ENCODE data around the gene SMG6. TPM values are rescaled to one million over a fixed set of nuclear protein-coding genes. Genes with fewer than 3 reads are reported as not detected.
"Not testable (repeated sequence)": the region's sequence is repeated elsewhere in the genome, so short reads cannot be mapped to it uniquely, and the experiment has no call there.

The SMG6 gene
- total and polyA plus RNA-seq, 4 donors, result 16.2 to 67.3 (median 31.4) TPM

DNA sequence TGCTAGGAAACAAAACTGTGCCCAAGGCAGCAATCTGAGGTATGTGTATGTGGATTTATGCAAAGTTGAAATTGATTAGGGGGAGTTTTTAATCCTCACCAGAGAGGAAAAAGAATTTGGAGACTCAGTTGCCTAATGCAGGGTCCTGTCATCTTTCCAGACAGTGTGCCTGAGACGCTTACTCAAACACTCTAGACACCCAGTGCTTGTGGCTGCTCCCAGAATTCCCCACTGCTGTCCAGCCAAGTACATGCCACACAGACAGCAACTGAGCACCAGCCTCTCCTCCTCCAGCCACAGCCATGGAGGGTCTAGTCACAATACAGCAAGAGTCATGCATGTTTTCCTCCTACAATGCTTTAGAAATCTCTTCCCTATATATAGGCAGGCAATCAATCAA is 130.6 kb downstream of the SMG6 start:
- WGBS, 2 donors, result 0 to 7% methylated on average over 1 of the region's 1 CpG
- Histone ChIP-seq H3K9me3 (ENCODE audit: control insufficient read depth, low read length) (no peaks in the 10 kb centered on the region), H3K4me1 (ENCODE audit: control insufficient read depth in 1 of 2, insufficient read depth in 2 of 2, low read length in 2 of 2) (peaks cover 10 to 19% of the 10 kb centered on the region in 2 donors), H3K4me3 (ENCODE audit: low read length in 2 of 2) (no peak overlapping the region), H3K27me3 (ENCODE audit: control insufficient read depth in 1 of 2, insufficient read depth in 2 of 2, low read length in 1 of 2) (no peaks in the 10 kb centered on the region), H3K27ac (ENCODE audit: low read depth in 1 of 2, low read length in 2 of 2) (peak overlapping the region in 1 of 2 donors; percentile 12), H3K36me3 (ENCODE audit: control insufficient read depth in 1 of 2, insufficient read depth in 2 of 2, low read length in 1 of 2) (peaks cover 0 to 5% of the 10 kb centered on the region in 2 donors)
- intact Hi-C loops (cut with DNase I), result loop anchor here in 1 of 2 donors (5.0 kb wide), 1 partner anchor 64 kb away; no protein-coding TSS in a partner anchor
- DNase-seq (peak in 1 of 2 donors; percentile 70), ATAC-seq (ENCODE audit: low FRiP score) (peak; percentile 42)

DNA sequence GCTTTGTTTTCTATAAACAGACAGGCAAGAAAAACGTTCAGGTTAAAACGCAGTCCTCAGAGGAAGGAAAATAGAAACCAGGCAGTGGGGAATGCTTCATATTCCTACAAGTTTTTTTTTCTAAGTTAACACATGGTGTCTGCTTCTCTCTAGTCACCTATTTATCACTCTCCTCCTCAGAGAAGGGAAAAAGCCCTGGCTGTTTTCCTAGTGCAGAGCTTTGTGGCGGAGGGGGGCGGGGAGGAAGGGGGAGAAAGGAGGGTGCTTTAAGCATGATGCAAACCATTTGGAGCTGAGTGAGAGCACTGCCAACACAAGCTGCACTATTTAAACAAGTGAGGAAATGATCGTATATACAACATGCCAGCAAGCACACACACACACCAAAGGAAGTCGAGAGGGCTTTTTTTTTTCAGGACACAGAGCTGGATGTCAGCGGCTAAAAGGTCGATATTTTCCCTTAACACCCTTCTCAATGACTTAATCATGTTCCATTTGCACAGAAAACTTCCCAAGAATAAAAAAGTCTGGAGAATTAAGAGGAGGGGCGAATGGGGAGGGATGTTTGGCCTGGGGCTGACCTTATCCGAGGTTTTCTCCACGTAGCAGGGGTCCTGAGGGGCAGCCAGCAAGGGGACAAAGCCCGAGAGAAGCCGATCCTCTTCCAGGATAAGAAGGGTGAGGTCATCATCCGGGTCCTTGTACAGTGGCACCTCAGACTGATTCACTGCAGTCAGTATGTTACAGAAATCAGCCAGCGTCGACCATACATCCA is 131.3 kb downstream of the SMG6 start:
- ATAC-seq (ENCODE audit: low FRiP score) (peak; percentile 82), DNase-seq (peak; percentile 85 to 88)
- Histone ChIP-seq H3K4me3 (ENCODE audit: low read length in 2 of 2) (no peak overlapping the region), H3K27ac (ENCODE audit: low read depth in 1 of 2, low read length in 2 of 2) (peak overlapping the region; percentile 76 to 80), H3K27me3 (ENCODE audit: control insufficient read depth in 1 of 2, insufficient read depth in 2 of 2, low read length in 1 of 2) (no peaks in the 10 kb centered on the region), H3K36me3 (ENCODE audit: control insufficient read depth in 1 of 2, insufficient read depth in 2 of 2, low read length in 1 of 2) (peaks cover 0 to 5% of the 10 kb centered on the region in 2 donors), H3K9me3 (ENCODE audit: control insufficient read depth, low read length) (no peaks in the 10 kb centered on the region), H3K4me1 (ENCODE audit: control insufficient read depth in 1 of 2, insufficient read depth in 2 of 2, low read length in 2 of 2) (peaks cover 10 to 19% of the 10 kb centered on the region in 2 donors)
- WGBS, 2 donors, result 5 to 10% methylated on average over 16 of the region's 16 CpGs
- intact Hi-C loops (cut with DNase I), result loop anchor here in 1 of 2 donors (5.0 kb wide), 1 partner anchor 65 kb away; no protein-coding TSS in a partner anchor

DNA sequence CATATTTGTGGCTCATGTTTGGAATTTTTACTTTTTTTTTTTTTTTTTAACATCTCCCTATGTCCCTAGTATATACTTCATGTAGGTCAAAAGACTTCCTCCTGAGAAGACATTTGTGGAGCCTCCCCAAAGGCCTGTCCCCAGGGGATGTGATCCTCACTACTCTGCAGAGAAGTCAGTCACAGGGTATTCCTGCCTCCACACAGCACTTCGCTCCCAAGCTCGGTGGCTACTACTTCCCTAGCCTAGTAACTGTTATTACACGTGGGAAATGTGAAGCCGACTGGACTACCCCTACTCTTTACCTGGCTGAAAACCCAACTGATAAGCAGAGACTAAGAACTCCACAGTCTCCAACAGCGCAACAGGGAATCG is 131.9 kb downstream of the SMG6 start:
- ATAC-seq (ENCODE audit: low FRiP score), result no peak
- WGBS, 2 donors, result 5 to 8% methylated on average over 6 of the region's 6 CpGs
- intact Hi-C loops (cut with DNase I), result loop anchor here in 1 of 2 donors (5.0 kb wide), 1 partner anchor 66 kb away; no protein-coding TSS in a partner anchor
- Histone ChIP-seq H3K27me3 (ENCODE audit: control insufficient read depth in 1 of 2, insufficient read depth in 2 of 2, low read length in 1 of 2) (no peaks in the 10 kb centered on the region), H3K9me3 (ENCODE audit: control insufficient read depth, low read length) (no peaks in the 10 kb centered on the region), H3K4me3 (ENCODE audit: low read length in 2 of 2) (no peak overlapping the region), H3K4me1 (ENCODE audit: control insufficient read depth in 1 of 2, insufficient read depth in 2 of 2, low read length in 2 of 2) (peaks cover 10 to 19% of the 10 kb centered on the region in 2 donors), H3K27ac (ENCODE audit: low read depth in 1 of 2, low read length in 2 of 2) (peak overlapping the region in 1 of 2 donors; percentile 76), H3K36me3 (ENCODE audit: control insufficient read depth in 1 of 2, insufficient read depth in 2 of 2, low read length in 1 of 2) (peaks cover 0 to 5% of the 10 kb centered on the region in 2 donors)
- no peak for DNase-seq

DNA sequence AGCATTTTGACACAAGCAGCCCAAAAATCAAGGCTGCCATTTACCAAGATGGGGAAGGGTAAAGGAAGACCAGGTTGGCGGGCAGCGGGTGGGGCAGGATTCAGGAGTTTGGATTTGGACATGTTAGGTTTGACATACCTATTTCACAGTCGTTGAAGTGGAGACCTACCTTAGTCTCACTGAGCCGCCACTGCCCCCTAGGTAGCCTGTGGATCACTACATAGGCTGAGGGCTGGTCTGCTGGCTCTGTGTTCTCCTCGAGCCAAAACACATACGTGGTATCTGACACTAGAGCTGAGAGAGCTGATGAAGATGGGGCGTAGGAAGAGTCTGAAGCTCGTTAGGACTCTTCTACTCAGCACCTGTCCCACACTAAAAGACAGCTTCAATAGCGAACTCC is 133.6 kb downstream of the SMG6 start:
- DNase-seq, result no peak
- H3K27me3 ChIP-seq (ENCODE audit: control insufficient read depth in 1 of 2, insufficient read depth in 2 of 2, low read length in 1 of 2), result no peaks in the 10 kb centered on the region
- 89 to 90% methylated on average over 9 of the region's 9 CpGs for WGBS, 2 donors
- H3K27ac ChIP-seq (ENCODE audit: low read depth in 1 of 2, low read length in 2 of 2), result no peak overlapping the region
- ATAC-seq (ENCODE audit: low FRiP score), result no peak
- intact Hi-C loops (cut with DNase I), result loop anchor here in 1 of 2 donors (5.0 kb wide), 1 partner anchor 67 kb away; no protein-coding TSS in a partner anchor
- peaks cover 0 to 5% of the 10 kb centered on the region in 2 donors for H3K36me3 ChIP-seq (ENCODE audit: control insufficient read depth in 1 of 2, insufficient read depth in 2 of 2, low read length in 1 of 2)
- no peaks in the 10 kb centered on the region for H3K9me3 ChIP-seq (ENCODE audit: control insufficient read depth, low read length)
- no peak overlapping the region for H3K4me3 ChIP-seq (ENCODE audit: low read length in 2 of 2)
- peaks cover 4 to 14% of the 10 kb centered on the region in 2 donors for H3K4me1 ChIP-seq (ENCODE audit: control insufficient read depth in 1 of 2, insufficient read depth in 2 of 2, low read length in 2 of 2)

GRCh38 chr17:2165723-2166122 is 137.9 kb downstream of the SMG6 start:
- WGBS, 2 donors, result 91 to 92% methylated on average over 12 of the region's 12 CpGs
- DNase-seq; H3K27ac ChIP-seq (ENCODE audit: low read depth in 1 of 2, low read length in 2 of 2); H3K27me3 ChIP-seq (ENCODE audit: control insufficient read depth in 1 of 2, insufficient read depth in 2 of 2, low read length in 1 of 2); H3K36me3 ChIP-seq (ENCODE audit: control insufficient read depth in 1 of 2, insufficient read depth in 2 of 2, low read length in 1 of 2); ATAC-seq (ENCODE audit: low FRiP score); H3K4me1 ChIP-seq (ENCODE audit: control insufficient read depth in 1 of 2, insufficient read depth in 2 of 2, low read length in 2 of 2); intact Hi-C loops (cut with DNase I); H3K4me3 ChIP-seq (ENCODE audit: low read length in 2 of 2); H3K9me3 ChIP-seq (ENCODE audit: control insufficient read depth, low read length): not testable (repeated sequence)

DNA sequence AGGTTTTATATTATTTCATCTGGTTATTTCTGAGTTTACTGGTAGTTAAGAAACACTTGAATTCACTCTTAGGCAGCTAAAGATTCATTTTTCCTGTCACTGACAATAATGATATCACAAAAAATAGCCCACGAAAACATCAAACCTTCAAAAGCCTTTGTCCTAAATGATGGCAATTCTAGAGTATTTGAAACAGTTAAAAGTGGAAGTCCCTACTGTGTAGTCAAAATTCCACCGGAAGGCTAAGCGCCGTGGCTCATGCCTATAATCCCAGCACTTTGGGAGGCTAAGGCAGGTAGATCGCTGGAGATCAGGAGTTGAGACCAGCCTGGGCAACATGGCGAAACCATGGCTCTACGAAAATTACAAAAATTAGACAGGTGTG is 145.2 kb downstream of the SMG6 start:
- H3K4me1 ChIP-seq (ENCODE audit: control insufficient read depth in 1 of 2, insufficient read depth in 2 of 2, low read length in 2 of 2), result no peaks in the 10 kb centered on the region
- no peak overlapping the region for H3K27ac ChIP-seq (ENCODE audit: low read depth in 1 of 2, low read length in 2 of 2)
- no peaks in the 10 kb centered on the region for H3K36me3 ChIP-seq (ENCODE audit: control insufficient read depth in 1 of 2, insufficient read depth in 2 of 2, low read length in 1 of 2)
- no peak overlapping the region for H3K4me3 ChIP-seq (ENCODE audit: low read length in 2 of 2)
- ATAC-seq (ENCODE audit: low FRiP score), result no peak
- H3K9me3 ChIP-seq (ENCODE audit: control insufficient read depth, low read length), result no peaks in the 10 kb centered on the region
- no peak for DNase-seq
- 93 to 94% methylated on average over 7 of the region's 7 CpGs for WGBS, 2 donors
- intact Hi-C loops (cut with DNase I), result no loop called here
- H3K27me3 ChIP-seq (ENCODE audit: control insufficient read depth in 1 of 2, insufficient read depth in 2 of 2, low read length in 1 of 2), result no peaks in the 10 kb centered on the region

DNA sequence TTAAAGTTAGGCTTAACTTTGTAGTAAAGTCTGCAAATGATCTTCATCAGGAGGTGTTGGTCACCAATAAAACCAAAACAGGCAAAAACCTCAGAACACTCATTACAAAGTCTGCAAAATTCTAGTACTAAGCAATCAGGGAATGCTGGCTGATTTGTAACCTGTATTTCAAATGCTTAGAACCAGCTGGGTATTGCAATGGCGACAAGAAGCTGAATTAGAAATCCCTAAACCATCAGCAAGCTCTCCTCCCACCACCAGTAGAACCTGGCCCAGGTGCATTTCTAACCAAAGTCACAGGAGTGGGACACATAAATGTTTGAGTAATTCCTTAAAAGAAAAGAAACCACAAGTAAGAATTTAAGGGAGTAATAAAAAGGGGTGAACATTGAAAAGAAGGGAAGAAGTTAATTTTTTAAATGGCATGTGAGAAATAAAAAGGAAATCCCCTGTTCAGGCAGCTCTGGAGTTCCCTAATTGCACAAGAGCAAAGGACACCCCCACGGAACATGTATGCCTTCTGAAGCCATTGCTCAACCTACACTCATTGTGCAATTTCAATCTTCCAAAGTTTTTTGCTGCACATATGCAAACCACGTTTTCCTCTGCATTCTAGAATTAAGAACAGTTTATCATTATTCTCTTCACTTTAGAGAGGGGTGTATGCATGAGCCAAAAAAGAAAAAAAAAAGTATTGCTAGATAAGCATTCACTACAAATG is 145.8 kb downstream of the SMG6 start:
- H3K9me3 ChIP-seq (ENCODE audit: control insufficient read depth, low read length), result no peaks in the 10 kb centered on the region
- 72 to 74% methylated on average over 3 of the region's 3 CpGs for WGBS, 2 donors
- intact Hi-C loops (cut with DNase I), result no loop called here
- no peak overlapping the region for H3K4me3 ChIP-seq (ENCODE audit: low read length in 2 of 2)
- H3K4me1 ChIP-seq (ENCODE audit: control insufficient read depth in 1 of 2, insufficient read depth in 2 of 2, low read length in 2 of 2), result no peaks in the 10 kb centered on the region
- H3K27ac ChIP-seq (ENCODE audit: low read depth in 1 of 2, low read length in 2 of 2), result no peak overlapping the region
- DNase-seq, result no peak
- H3K27me3 ChIP-seq (ENCODE audit: control insufficient read depth in 1 of 2, insufficient read depth in 2 of 2, low read length in 1 of 2), result no peaks in the 10 kb centered on the region
- H3K36me3 ChIP-seq (ENCODE audit: control insufficient read depth in 1 of 2, insufficient read depth in 2 of 2, low read length in 1 of 2), result peaks cover 0 to 2% of the 10 kb centered on the region in 2 donors
- no peak for ATAC-seq (ENCODE audit: low FRiP score)

DNA sequence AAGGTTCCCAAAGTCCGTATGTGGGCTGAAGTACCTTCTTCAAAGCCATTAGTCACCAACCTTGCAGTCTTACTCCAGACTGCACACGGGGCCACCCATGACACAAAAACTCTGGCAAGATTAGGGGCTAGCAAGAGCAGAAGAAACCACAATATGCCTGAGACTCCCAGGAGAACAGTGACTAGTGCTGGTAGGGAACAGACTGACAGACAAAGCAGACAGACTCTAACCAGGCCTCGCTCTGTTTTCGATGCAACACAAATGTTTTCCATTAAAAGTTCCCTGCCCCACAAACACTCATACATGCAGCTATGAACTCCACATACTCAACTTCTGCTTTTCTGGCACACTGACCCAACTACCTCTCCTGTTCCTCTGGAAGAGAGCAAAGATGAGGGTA is 146.5 kb downstream of the SMG6 start:
- no peak for DNase-seq
- WGBS, 2 donors, result 38 to 39% methylated on average over 4 of the region's 4 CpGs
- Histone ChIP-seq H3K9me3 (ENCODE audit: control insufficient read depth, low read length) (no peaks in the 10 kb centered on the region), H3K27ac (ENCODE audit: low read depth in 1 of 2, low read length in 2 of 2) (no peak overlapping the region), H3K27me3 (ENCODE audit: control insufficient read depth in 1 of 2, insufficient read depth in 2 of 2, low read length in 1 of 2) (no peaks in the 10 kb centered on the region), H3K4me1 (ENCODE audit: control insufficient read depth in 1 of 2, insufficient read depth in 2 of 2, low read length in 2 of 2) (no peaks in the 10 kb centered on the region), H3K36me3 (ENCODE audit: control insufficient read depth in 1 of 2, insufficient read depth in 2 of 2, low read length in 1 of 2) (peaks cover 0 to 2% of the 10 kb centered on the region in 2 donors), H3K4me3 (ENCODE audit: low read length in 2 of 2) (no peak overlapping the region)
- intact Hi-C loops (cut with DNase I), result no loop called here
- peak; percentile 41 for ATAC-seq (ENCODE audit: low FRiP score)

Measured in aorta (tissue), 5 donors.